HCT116 (cell line): Measurements from ENCODE around the gene CHRNB2. TPM values are rescaled to one million over a fixed set of nuclear protein-coding genes. Genes with fewer than 3 reads are reported as not detected.

Experiments
- ATAC-seq: fragments of 200-7000 bp; cut with Tn5 transposase; 2 replicates; pipeline ENCODE4 v1.9.1; 2020; ENCODE audit warnings: mild to moderate bottlenecking, moderate library complexity
- BruUV-seq: library from RNA; stranded (reverse); fragments of 400-500 nt; replicated peaks from 2 replicates; lab custom pipeline; 2021; lab: Mats Ljungman, UMichigan
- CTCF ChIA-PET: fragments of 300-600 bp; sonication (Branson Sonifier 250); formaldehyde crosslinking; loops from one replicate; lab custom pipeline; 2021; ENCODE audit warnings: antibody characterized with exemption; lab: Charles Lee
- POLR2A ChIA-PET: fragments of 300-600, 350-600 bp; sonication (Branson Sonifier 250); formaldehyde crosslinking; loops from one replicate; lab custom pipeline; 2021; ENCODE audit warnings: antibody characterized with exemption; lab: Charles Lee
- RAD21 ChIA-PET, 2 experiments: fragments of 300-600 bp; sonication (Branson Sonifier 250); formaldehyde crosslinking; loops; one replicate each; lab custom pipeline; 2023; ENCODE audit warnings: low total read pairs in 2 of 2; ENCODE audit not compliant: uncharacterized antibody in 2 of 2, unreplicated experiment in 2 of 2, low non-redundant PET in 1 of 2; lab: Charles Lee
- DNase-seq: peaks from one replicate; pipeline ENCODE4 v3.0.0-alpha.2; 2010; ENCODE audit warnings: low read depth, low spot score
- H2AFZ ChIP-seq: fragments of 200-600 bp; shearing (Covaris generic), sonication (generic); 2 replicates; pipeline ENCODE4 v1.6.1; 2017; ENCODE audit warnings: low read depth, mixed run types, mixed read lengths, antibody characterized with exemption, low read length; ENCODE audit not compliant: poor library complexity, severe bottlenecking
- H3K27ac ChIP-seq: 2 replicates; pipeline ENCODE4 v1.5.1; 2012; ENCODE audit warnings: low read depth, low read length
- H3K27me3 ChIP-seq: fragments of 200-600 bp; sonication (generic); 2 replicates; pipeline ENCODE4 v1.6.1; 2016; ENCODE audit warnings: mixed run types, low read length, mixed read lengths; ENCODE audit not compliant: insufficient read depth
- H3K36me3 ChIP-seq, 2 experiments: fragments of 200-500 bp in 1 of 2; fragments of 200-600 bp in 1 of 2; sonication (Bioruptor generic) in 1 of 2; sonication (generic) in 1 of 2; 2 replicates each; pipeline versions ENCODE4 v1.5.1 to v1.6.1; 2014 to 2016; ENCODE audit warnings: low read length in 2 of 2, inconsistent platforms in 1 of 2, mixed read lengths in 1 of 2, mixed run types in 1 of 2; ENCODE audit not compliant: insufficient read depth in 2 of 2, control insufficient read depth in 1 of 2
- H3K4me1 ChIP-seq, 2 experiments: fragments of 200-600 bp in 1 of 2; sonication (generic) in 1 of 2; 2 replicates each; pipeline versions ENCODE4 v1.5.1 to v1.6.1; 2012 to 2017; ENCODE audit warnings: low read length in 2 of 2, inconsistent platforms in 1 of 2, mild to moderate bottlenecking in 1 of 2, mixed read lengths in 1 of 2, mixed run types in 1 of 2, moderate library complexity in 1 of 2; ENCODE audit not compliant: insufficient read depth in 2 of 2, control insufficient read depth in 1 of 2
- H3K4me2 ChIP-seq: fragments of 200-600 bp; sonication (generic); 2 replicates; pipeline ENCODE4 v1.6.1; 2017; ENCODE audit warnings: mixed run types, low read length, mixed read lengths
- H3K4me3 ChIP-seq, 2 experiments: fragments of 200-600 bp in 1 of 2; sonication (generic) in 1 of 2; replicated peaks in 1 of 2; 2 replicates each; pipeline ENCODE4 v1.5.1; 2011 to 2016; ENCODE audit warnings: low read length in 2 of 2, control low read depth in 1 of 2, low read depth in 1 of 2, mild to moderate bottlenecking in 1 of 2, mixed read lengths in 1 of 2, mixed run types in 1 of 2
- H3K79me2 ChIP-seq: fragments of 200-600 bp; sonication (generic); 2 replicates; pipeline ENCODE4 v1.6.1; 2017; ENCODE audit warnings: mild to moderate bottlenecking, mixed run types, low read length, moderate library complexity, mixed read lengths; ENCODE audit not compliant: insufficient read depth
- H3K9ac ChIP-seq: fragments of 200-600 bp; sonication (generic); 2 replicates; pipeline ENCODE4 v1.6.1; 2016; ENCODE audit warnings: low read length, mixed read lengths
- H3K9me2 ChIP-seq: fragments of 200-600 bp; sonication (generic), shearing (Covaris generic); 2 replicates; pipeline ENCODE4 v1.6.1; 2017; ENCODE audit warnings: mixed run types, mild to moderate bottlenecking, moderate library complexity; ENCODE audit not compliant: insufficient read depth
- H3K9me3 ChIP-seq, 2 experiments: fragments of 200-500 bp in 1 of 2; fragments of 200-600 bp in 1 of 2; sonication (Bioruptor generic) in 1 of 2; sonication (generic) in 1 of 2; 2 replicates each; pipeline ENCODE4 v1.6.1; 2014 to 2017; ENCODE audit warnings: low read length in 2 of 2, mixed read lengths in 2 of 2, inconsistent platforms in 1 of 2, low read depth in 1 of 2, mild to moderate bottlenecking in 1 of 2, mixed run types in 1 of 2, moderate library complexity in 1 of 2; ENCODE audit not compliant: control insufficient read depth in 1 of 2, insufficient read depth in 1 of 2
- H4K20me1 ChIP-seq: fragments of 200-600 bp; sonication (generic), shearing (Covaris generic); 2 replicates; pipeline ENCODE4 v1.6.1; 2017; ENCODE audit warnings: mixed run types, mild to moderate bottlenecking, moderate library complexity; ENCODE audit not compliant: insufficient read depth
- CTCF ChIP-seq, 3 experiments: fragments of 200-600 bp in 1 of 3; sonication (generic) in 1 of 3; IDR thresholded peaks in 2 of 3; conservative IDR thresholded peaks in 1 of 3; 2 replicates each; pipeline ENCODE4 v1.5.1; 2012 to 2017; ENCODE audit warnings: low read depth in 2 of 3, low read length in 2 of 3, antibody characterized with exemption in 1 of 3, borderline replicate concordance in 1 of 3, control low read depth in 1 of 3, mild to moderate bottlenecking in 1 of 3, mixed read lengths in 1 of 3, mixed run types in 1 of 3, moderate library complexity in 1 of 3; ENCODE audit not compliant: insufficient read depth in 1 of 3
- EGR1 ChIP-seq: IDR thresholded peaks from 2 replicates; pipeline ENCODE4 v1.6.1; 2012; ENCODE audit warnings: low read depth
- ELF1 ChIP-seq: IDR thresholded peaks from 2 replicates; pipeline ENCODE4 v1.6.1; 2012; ENCODE audit warnings: low read depth, borderline replicate concordance
- EZH2 ChIP-seq: fragments of 200-600 bp; sonication (generic); IDR thresholded peaks from 2 replicates; pipeline ENCODE4 v1.6.1; 2017; ENCODE audit warnings: antibody characterized with exemption, mixed run types
- EZH2phosphoT487 ChIP-seq: fragments of 200-600 bp; IDR thresholded peaks from 2 replicates; pipeline ENCODE4 v1.6.1; 2018; ENCODE audit warnings: antibody characterized with exemption, borderline replicate concordance
- FOSL1 ChIP-seq: IDR thresholded peaks from 2 replicates; pipeline ENCODE4 v1.6.1; 2012; ENCODE audit warnings: low read depth
- JUND ChIP-seq: IDR thresholded peaks from 2 replicates; pipeline ENCODE4 v1.6.1; 2012
- MAX ChIP-seq: IDR thresholded peaks from 2 replicates; pipeline ENCODE4 v1.6.1; 2012
- RAD21 ChIP-seq: IDR thresholded peaks from 2 replicates; pipeline ENCODE4 v1.6.1; 2012; ENCODE audit warnings: low read depth, mild to moderate bottlenecking
- SIN3A ChIP-seq: IDR thresholded peaks from 2 replicates; pipeline ENCODE4 v1.6.1; 2012; ENCODE audit warnings: low read depth
- SRF ChIP-seq: IDR thresholded peaks from 2 replicates; pipeline ENCODE4 v1.6.1; 2012; ENCODE audit warnings: low read depth
- YY1 ChIP-seq: IDR thresholded peaks from 2 replicates; pipeline ENCODE4 v1.6.1; 2011; ENCODE audit warnings: low read length, low read depth, moderate library complexity, mild to moderate bottlenecking; ENCODE audit not compliant: insufficient replicate concordance; ENCODE audit errors: extremely low read depth
- ZBTB33 ChIP-seq: IDR thresholded peaks from 2 replicates; pipeline ENCODE4 v1.6.1; 2011; ENCODE audit warnings: mild to moderate bottlenecking, low read length, moderate library complexity; ENCODE audit not compliant: insufficient replicate concordance; ENCODE audit errors: extremely low read depth
- ZNF274 ChIP-seq: fragments of 200-500 bp; sonication (Bioruptor generic); IDR thresholded peaks from 2 replicates; pipeline ENCODE4 v1.6.1; 2014; ENCODE audit warnings: mild to moderate bottlenecking, low read depth, low read length, inconsistent platforms
- intact Hi-C: fragments of 100-400 bp; cut with micrococcal nuclease; formaldehyde crosslinking; loops from 2 replicates; pipeline ENCODE4 v1.10.0; 2022
- total RNA-seq: library from RNA; stranded (reverse); gene quantifications from one replicate; pipeline ENCODE4 v1.2.1, GENCODE V29; 2021; ENCODE audit not compliant: unreplicated experiment

Gene CHRNB2
- total RNA-seq, 1 experiment from 2014 or later, result not detected

GRCh38 chr1:154574716-154575115 lies 7.1 kb downstream of the CHRNB2 start:
- Histone ChIP-seq H3K4me3 (no peak overlapping the region), H3K27ac (no peak overlapping the region), H3K4me2 (no peak overlapping the region), H3K9me2 (no peaks in the 10 kb centered on the region), H4K20me1 (no peaks in the 10 kb centered on the region), H2AFZ (no peak overlapping the region), H3K27me3 (peaks cover 2% of the 10 kb centered on the region; the same call in 1 of the 2 replicates), H3K9ac (no peak overlapping the region), H3K36me3 (peaks cover 4 to 15% of the 10 kb centered on the region in 2 experiments; a peak in 2 of 4 replicates), H3K79me2 (no peaks in the 10 kb centered on the region), H3K4me1 (no peaks in the 10 kb centered on the region), H3K9me3 (no peaks in the 10 kb centered on the region)
- ChIA-PET CTCF (interaction anchor here (1.9 kb wide), 1 partner anchor 15 kb away, joined by 5 read pairs; no protein-coding TSS in a partner anchor), POLR2A (no interaction called here), RAD21 (no interaction called here)
- BruUV-seq, result no TSS peak
- DNase-seq, result no peak
- TF ChIP-seq YY1 (no peak), EZH2 (no peak), FOSL1 (no peak), ZBTB33 (no peak), ZNF274 (no peak), JUND (no peak), EGR1 (no peak), MAX (no peak), EZH2phosphoT487 (no peak), SIN3A (no peak), CTCF (IDR thresholded peaks at IDR 0.05 in 2 of 3, conservative IDR thresholded peaks at IDR 0.05 in 1 of 3; ENCODE audit: borderline replicate concordance in 1 of 3, insufficient read depth in 1 of 3, low read depth in 2 of 3, low read length in 2 of 3) (no peak), ELF1 (no peak), SRF (no peak), RAD21 (no peak)
- intact Hi-C loops, result no loop called here
- 0 out of 2 replicates have a peak, but pooled peaks have one; percentile 11 for ATAC-seq
